C4-2B (cell line): Measurements from ENCODE around the gene ACAA2.

Experiments
- CTCF ChIP-seq: fragments of 450-650 bp; conservative IDR thresholded peaks from 2 replicates; pipeline ENCODE4 v1.5.1; 2017; ENCODE audit warnings: mild to moderate bottlenecking
- ZFX ChIP-seq: fragments of 450-650 bp; IDR thresholded peaks from 2 replicates; pipeline ENCODE4 v1.6.1; 2017

- TF ChIP-seq CTCF = no peak
- TF ChIP-seq ZFX = no peak
Measured at GRCh38 chr18:49841236-49842217, 28.2 kb upstream of the ACAA2 start.
